NCI-H1105 treated with DMSO at 0.1 percent for 48 hours (cell line): Measurements from ENCODE around the gene BICDL1.

Source experiments
- DNase-seq: peaks from one replicate; lab custom pipeline; 2025; lab: John Stamatoyannopoulos, UW

The BICDL1 gene

GRCh38 chr12:120125792-120126634 is 137.0 kb downstream of the BICDL1 start:
- DNase-seq: no peak

GRCh38 chr12:120126635-120127005 is 137.6 kb downstream of the BICDL1 start:
- no peak for DNase-seq

GRCh38 chr12:120130011-120130410 is 141.0 kb downstream of the BICDL1 start:
- DNase-seq: no peak

GRCh38 chr12:120131116-120131515 is 142.1 kb downstream of the BICDL1 start:
- DNase-seq: no peak

- no peak for DNase-seq
These were observed 143.2 kb downstream of the BICDL1 start for GRCh38 chr12:120132054-120132836.

- DNase-seq: no peak
These were observed 143.9 kb downstream of the BICDL1 start for GRCh38 chr12:120132863-120133385.

- DNase-seq: no peak
These were observed 145.4 kb downstream of the BICDL1 start for GRCh38 chr12:120134307-120134980.

- no peak for DNase-seq
These were observed 147.2 kb downstream of the BICDL1 start for GRCh38 chr12:120136093-120136770.

- no peak for DNase-seq
These were observed 148.8 kb downstream of the BICDL1 start for GRCh38 chr12:120137833-120138232.

GRCh38 chr12:120138366-120138765 is 149.3 kb downstream of the BICDL1 start:
- no peak for DNase-seq

- no peak for DNase-seq
These were observed 150.9 kb downstream of the BICDL1 start for GRCh38 chr12:120139958-120140357.

- DNase-seq: no peak
These were observed 151.6 kb downstream of the BICDL1 start for GRCh38 chr12:120140603-120141002.

- DNase-seq: no peak
These were observed 152.3 kb downstream of the BICDL1 start for GRCh38 chr12:120141336-120141735.

GRCh38 chr12:120142231-120142877 is 153.3 kb downstream of the BICDL1 start:
- DNase-seq: no peak
